ENCODE data around the gene CTNNA2. TPM values are rescaled to one million over a fixed set of nuclear protein-coding genes. Genes with fewer than 3 reads are reported as not detected.

CTNNA2 gene
- total RNA-seq, 4 donors from 2014 or later, result not detected

DNA sequence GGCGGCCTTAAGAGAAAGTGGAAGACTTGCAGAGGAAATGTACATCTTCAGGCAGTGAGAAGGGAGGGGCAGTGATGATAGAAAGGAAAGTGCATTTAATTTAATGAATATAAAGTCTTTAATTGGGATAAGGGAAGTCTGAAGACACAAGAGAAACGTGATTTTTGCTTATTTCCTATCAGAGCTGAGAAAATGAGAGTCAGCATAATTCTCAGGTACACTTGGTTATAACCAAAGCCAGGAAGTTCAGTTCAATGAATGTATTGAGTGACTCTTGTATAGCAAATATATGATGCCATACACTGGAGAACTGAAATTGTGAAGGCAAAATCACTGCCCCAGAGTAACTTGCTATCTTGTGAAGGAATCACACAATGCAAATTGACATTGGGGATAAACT is 535.4 kb downstream of the CTNNA2 start:
- TF ChIP-seq, protein P1, sequence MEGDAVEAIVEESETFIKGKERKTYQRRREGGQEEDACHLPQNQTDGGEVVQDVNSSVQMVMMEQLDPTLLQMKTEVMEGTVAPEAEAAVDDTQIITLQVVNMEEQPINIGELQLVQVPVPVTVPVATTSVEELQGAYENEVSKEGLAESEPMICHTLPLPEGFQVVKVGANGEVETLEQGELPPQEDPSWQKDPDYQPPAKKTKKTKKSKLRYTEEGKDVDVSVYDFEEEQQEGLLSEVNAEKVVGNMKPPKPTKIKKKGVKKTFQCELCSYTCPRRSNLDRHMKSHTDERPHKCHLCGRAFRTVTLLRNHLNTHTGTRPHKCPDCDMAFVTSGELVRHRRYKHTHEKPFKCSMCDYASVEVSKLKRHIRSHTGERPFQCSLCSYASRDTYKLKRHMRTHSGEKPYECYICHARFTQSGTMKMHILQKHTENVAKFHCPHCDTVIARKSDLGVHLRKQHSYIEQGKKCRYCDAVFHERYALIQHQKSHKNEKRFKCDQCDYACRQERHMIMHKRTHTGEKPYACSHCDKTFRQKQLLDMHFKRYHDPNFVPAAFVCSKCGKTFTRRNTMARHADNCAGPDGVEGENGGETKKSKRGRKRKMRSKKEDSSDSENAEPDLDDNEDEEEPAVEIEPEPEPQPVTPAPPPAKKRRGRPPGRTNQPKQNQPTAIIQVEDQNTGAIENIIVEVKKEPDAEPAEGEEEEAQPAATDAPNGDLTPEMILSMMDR (IDR thresholded peaks at IDR 0.05; ENCODE audit: low read depth), result no peak

- TF ChIP-seq, protein P1 (IDR thresholded peaks at IDR 0.05; ENCODE audit: low read depth), result no peak
These were observed 537.4 kb downstream of the CTNNA2 start for GRCh38 chr2:80050246-80050645.

DNA sequence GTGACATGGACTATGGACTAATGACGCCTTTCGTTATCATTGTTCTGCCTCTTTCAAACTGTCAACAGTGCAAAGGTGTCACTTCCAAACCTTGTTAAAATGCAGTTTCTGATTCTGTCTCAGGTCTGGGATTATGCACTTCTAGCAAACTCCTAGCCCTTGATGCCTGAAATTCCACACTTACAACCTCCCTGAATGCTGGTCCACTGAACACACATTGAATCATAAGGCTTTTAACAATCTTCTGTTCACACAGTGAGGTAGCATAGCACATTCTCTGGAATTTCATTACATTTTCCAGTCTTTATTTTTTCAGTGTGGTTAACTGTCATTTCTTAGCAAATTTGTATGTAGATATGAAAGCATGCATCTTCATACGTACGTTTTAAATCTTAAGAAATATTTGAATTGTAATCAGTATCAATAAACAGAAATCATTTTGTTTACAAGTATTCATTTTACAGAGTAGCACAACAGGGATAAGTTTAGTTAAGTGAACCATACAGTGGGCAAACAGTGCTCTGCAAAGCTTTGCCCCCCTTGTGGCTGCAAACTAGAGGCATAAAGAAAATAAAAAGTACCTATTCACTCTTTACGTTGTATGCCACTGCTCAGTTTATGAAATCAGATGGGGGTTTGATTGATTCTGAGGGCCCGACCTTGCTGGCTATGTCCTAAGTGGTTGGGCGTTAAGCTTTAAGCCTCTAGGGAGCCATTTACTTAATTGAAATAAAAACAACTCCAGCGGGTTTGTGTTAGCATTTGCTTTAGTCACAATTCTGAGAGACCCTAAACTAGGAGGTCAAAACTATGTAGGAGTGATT is 540.9 kb downstream of the CTNNA2 start:
- TF ChIP-seq, protein P1 (IDR thresholded peaks at IDR 0.05; ENCODE audit: low read depth), result no peak

DNA sequence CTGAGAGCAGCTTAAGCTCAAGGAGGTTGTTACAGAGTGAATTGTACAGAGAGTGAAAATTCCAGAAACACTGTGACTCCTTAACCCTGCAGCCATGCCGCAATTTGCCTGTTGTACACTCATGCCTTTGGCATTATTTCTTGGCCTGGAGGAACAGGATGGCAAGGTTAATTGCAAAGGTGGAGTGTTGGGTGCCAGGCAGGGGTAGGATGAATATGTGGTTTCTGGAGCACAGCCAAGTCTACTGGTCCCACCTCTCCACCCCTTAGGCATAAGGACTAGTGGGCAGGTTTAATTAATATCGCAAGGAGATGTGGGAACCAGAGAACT is 541.5 kb downstream of the CTNNA2 start:
- TF ChIP-seq, protein P1 (IDR thresholded peaks at IDR 0.05; ENCODE audit: low read depth), result no peak

- TF ChIP-seq, protein P1 (IDR thresholded peaks at IDR 0.05; ENCODE audit: low read depth), result no peak
These were observed 545.1 kb downstream of the CTNNA2 start for GRCh38 chr2:80057956-80058355.

- TF ChIP-seq, protein P1 (IDR thresholded peaks at IDR 0.05; ENCODE audit: low read depth), result no peak
These were observed 545.7 kb downstream of the CTNNA2 start for GRCh38 chr2:80058562-80058961.

- TF ChIP-seq, protein P1 (IDR thresholded peaks at IDR 0.05; ENCODE audit: low read depth), result no peak
These were observed 546.6 kb downstream of the CTNNA2 start for GRCh38 chr2:80059447-80059846.

Measured in subcutaneous adipose tissue (tissue), 4 donors.